ENCODE results near the gene ELFN2.
A peak's percentile ranks its signal among the peaks of the same experiment; 100 is the strongest.
"Not testable (repeated sequence)": the region's sequence is repeated elsewhere in the genome, so short reads cannot be mapped to it uniquely, and the experiment has no call there.

ELFN2 gene, protein sequence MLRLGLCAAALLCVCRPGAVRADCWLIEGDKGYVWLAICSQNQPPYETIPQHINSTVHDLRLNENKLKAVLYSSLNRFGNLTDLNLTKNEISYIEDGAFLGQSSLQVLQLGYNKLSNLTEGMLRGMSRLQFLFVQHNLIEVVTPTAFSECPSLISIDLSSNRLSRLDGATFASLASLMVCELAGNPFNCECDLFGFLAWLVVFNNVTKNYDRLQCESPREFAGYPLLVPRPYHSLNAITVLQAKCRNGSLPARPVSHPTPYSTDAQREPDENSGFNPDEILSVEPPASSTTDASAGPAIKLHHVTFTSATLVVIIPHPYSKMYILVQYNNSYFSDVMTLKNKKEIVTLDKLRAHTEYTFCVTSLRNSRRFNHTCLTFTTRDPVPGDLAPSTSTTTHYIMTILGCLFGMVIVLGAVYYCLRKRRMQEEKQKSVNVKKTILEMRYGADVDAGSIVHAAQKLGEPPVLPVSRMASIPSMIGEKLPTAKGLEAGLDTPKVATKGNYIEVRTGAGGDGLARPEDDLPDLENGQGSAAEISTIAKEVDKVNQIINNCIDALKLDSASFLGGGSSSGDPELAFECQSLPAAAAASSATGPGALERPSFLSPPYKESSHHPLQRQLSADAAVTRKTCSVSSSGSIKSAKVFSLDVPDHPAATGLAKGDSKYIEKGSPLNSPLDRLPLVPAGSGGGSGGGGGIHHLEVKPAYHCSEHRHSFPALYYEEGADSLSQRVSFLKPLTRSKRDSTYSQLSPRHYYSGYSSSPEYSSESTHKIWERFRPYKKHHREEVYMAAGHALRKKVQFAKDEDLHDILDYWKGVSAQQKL

GRCh38 chr22:37427135-37427710, at the start of gene ELFN2:
Gene ELFN2, minus strand, starts transcription at chr22:37427479. Its CDS starts 51,945 bp downstream, at chr22:37375534.
- peak; percentile 74 for DNase-seq

- DNase-seq: no peak
These were observed 49.4 kb upstream of the ELFN2 start for GRCh38 chr22:37476389-37477329.

GRCh38 chr22:37474447-37475090, 47.3 kb upstream of the ELFN2 start:
- DNase-seq: no peak

DNA sequence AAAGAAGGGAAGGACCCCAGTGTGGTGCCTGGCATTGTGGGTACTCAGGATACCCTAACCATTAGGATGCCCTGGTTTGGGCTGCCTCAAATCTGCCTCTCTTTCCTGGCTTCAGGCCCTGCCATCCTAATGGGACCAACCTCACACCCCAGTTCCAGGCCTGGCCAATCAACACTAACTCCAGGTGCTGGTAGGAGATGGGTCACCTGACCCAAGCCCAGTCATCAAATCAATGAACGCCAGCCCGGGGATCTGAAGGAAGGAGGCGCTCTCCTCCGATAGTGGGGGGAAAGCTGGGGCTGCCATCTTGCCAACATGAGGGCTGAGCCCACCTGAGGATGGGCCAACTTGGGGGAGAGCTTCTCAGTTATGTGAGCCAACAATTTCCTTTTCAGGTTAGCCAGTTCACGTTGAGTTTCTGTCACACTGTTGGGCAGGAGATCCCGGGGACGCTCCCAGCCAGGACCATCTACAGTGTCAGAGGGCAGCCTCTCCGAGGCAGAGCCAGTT, 46.2 kb upstream of the ELFN2 start:
- no peak for DNase-seq

DNA sequence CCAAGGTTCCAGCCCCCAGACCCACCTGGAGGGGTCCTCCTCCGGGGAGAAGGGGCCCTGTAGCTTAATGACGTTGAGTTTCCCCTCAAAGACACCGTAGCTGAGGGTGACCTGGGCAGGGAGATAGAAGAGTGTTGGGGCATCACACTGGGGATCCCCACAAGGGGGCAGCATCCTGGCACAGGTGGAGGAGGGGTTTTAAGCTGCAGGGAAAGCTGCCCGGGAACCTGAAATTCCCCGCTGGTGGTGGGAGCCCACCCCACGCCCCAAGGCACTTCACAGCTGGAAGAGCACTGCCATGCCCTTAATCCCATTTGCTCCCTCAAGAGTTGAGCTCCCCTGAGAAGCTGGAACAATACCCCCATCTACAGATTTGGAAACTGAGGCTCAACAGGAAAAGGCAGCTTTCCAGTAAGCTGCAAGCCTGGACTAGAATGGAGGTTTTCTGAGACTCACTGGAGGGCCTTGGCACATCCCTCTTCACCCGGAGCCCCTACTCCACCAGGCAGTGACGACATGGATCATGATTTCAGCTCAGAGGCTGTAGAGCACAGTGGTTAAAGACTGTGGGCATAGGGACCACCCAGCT, 45.2 kb upstream of the ELFN2 start:
- no peak for DNase-seq

- DNase-seq: no peak
These were observed 44.6 kb upstream of the ELFN2 start for GRCh38 chr22:37471727-37472417.

GRCh38 chr22:37470087-37470445, 42.8 kb upstream of the ELFN2 start:
- no peak for DNase-seq

DNA sequence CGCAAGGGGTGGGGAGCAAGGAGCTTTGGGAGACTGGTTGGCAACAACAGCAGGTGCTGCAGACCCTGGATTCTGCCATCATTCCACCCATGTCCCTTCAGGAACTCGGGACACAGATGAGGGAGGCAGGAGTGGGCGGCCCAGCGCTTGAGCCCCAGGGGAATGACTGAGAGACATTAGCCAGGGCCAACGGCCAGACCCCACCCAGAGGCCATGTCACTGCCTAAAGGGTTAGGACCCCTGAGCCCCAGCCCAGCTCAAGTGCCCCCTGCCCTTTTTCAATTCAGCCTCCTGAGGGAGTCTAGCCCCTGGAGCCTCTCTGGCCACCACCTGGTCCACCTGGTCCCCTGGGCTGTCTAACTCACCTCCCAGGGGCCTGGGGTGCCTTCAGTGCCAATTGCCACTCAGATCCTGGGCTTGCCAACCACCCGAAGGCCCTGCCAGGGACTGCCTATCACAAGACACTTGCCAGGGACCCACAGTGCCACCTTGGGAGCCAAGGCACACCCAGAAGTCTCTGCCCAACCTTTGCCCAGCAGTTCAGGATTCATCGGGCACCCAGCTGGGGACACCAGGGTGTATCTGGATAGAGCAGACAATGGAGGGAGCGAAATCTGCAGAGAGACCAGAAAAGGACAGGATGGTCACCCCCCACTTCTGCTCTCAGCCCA, 42.3 kb upstream of the ELFN2 start:
- no peak for DNase-seq

DNA sequence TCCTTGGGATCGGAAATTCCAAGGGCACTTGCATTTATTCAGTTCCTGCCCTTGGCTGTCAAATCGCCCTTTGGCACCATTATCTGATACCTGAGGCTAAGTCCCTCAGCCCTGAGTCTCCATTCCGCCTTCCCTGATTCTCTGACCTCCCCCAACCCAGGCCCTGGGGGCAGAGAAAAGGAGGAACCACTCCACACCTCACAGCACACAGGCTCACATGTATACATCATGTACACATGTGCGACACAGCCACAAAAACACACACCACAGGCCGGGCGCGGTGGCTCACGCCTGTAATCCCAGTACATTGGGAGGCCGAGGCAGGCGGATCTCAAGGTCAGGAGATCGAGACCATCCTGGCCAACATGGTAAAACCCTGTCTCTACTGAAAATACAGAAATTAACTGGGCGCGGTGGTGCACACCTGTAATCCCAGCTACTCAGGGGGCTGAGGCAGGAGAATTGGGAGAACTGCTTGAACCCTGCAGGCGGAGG, 41.0 kb upstream of the ELFN2 start:
- DNase-seq: not testable (repeated sequence)

- DNase-seq: peak; percentile 47
These were observed 40.2 kb upstream of the ELFN2 start for GRCh38 chr22:37467391-37467955.

GRCh38 chr22:37464181-37464580, 36.9 kb upstream of the ELFN2 start:
- DNase-seq: no peak

- peak; percentile 78 for DNase-seq
These were observed 35.7 kb upstream of the ELFN2 start for GRCh38 chr22:37462983-37463382.

DNA sequence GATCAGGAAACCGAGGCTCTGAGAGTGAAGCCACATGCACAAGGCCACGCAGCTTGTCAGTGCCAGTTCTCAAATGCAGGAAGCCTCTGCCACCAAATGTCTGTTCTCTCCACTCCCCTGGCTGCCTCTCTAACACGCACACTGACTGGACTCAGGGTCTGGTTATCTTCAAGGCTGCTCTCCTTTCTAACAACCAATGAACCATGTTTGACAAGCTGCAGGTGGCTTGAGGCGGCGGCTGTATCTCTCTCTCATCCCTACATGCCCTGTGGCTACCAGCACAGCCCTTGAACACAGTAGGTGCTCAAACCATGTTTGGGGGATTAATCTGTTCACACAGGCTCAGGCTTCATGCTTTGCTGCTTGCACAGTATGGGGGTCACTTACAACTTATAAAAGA, 35.2 kb upstream of the ELFN2 start:
- no peak for DNase-seq

DNA sequence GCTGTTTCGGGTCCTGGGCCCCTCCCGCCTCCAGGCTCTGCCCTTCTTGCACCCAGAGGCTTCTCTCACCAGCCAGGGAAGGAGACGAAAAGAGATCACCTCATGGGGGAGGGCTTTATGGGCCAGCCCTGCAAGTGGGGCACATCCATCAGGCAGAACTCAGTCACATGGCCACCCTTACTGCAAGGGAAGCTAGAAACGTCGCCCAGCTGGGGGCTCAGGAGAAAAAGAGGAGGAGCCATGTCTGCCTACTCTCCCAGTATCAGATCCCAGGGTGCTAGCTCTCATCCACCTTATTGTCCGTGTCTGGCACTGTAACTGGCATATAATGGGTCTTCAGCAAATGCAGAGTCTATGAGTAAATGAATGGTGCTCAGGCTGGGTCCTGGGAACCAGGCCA, 34.7 kb upstream of the ELFN2 start:
- no peak for DNase-seq

GRCh38 chr22:37460684-37461083, 33.4 kb upstream of the ELFN2 start:
- no peak for DNase-seq

GRCh38 chr22:37459206-37459605, 31.9 kb upstream of the ELFN2 start:
- no peak for DNase-seq

GRCh38 chr22:37457093-37457893, 30.0 kb upstream of the ELFN2 start:
- DNase-seq: peak; percentile 87

DNA sequence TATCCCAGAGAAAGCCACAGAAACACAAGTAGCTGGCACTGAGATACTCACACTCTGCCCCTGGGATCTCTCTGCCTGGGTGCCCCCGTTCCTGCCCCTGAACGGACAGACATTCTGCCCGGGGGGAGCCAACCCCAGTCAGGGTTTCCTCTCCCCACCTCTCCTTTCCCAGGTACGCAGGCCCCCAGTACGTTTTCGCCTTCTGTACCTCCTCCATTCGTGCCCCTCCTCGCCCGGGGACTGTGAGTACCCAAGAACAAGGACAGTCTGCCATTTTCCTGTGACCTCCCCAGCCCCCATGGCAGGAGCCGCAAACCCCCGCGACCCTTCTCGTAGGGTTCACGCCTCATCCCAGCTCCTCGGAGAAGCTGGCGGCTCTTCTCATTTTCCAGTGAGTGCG, 29.1 kb upstream of the ELFN2 start:
- no peak for DNase-seq

DNA sequence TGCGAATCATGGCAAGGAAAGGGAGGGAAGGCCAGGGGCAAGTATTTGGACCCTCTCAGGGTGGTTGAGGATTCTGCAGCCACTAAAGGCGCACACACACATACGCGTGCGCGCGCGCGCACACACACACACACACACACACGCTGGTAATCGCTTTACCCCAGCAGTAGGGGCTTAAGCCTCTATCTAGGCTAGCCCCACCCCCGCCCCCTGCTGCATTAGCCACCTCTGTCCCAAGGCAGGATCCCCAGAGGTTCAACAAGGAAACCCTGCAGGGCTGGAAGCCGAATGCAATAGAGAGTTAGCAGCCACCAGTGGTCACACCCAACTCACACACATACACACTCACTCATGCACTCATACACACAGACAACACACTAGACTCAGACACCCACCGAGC, 28.6 kb upstream of the ELFN2 start:
- DNase-seq: no peak
